ENCODE data around the gene SPTB.

The SPTB gene

DNA sequence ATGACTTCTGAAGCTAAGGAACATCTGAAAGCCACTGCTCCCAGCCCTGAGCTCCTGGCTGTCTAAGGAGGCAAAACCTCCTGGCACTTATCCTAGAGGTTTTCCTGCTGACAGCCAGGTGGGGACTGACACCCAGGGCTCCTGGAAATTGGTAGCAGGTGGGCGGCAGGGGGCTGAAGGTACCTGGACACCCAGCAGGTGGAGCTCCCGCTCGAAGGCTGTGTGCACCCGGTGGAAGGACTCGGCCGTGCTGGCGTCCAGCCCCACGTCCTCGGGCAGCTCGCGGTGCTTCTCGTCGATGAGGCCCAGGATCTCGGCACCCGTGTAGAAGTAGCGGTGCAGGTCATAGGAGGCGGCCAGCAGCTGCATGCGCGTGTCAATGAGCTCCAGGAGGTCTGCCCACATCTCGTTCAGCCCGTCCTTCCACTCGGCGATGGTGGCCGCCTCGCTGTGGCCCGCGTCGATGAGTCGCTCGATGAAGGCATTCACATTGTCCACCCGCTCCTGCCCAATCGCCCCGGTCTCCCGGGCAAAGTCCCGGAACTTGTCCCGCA is 107.2 kb downstream of the SPTB start:
- TF ChIP-seq, protein P1, sequence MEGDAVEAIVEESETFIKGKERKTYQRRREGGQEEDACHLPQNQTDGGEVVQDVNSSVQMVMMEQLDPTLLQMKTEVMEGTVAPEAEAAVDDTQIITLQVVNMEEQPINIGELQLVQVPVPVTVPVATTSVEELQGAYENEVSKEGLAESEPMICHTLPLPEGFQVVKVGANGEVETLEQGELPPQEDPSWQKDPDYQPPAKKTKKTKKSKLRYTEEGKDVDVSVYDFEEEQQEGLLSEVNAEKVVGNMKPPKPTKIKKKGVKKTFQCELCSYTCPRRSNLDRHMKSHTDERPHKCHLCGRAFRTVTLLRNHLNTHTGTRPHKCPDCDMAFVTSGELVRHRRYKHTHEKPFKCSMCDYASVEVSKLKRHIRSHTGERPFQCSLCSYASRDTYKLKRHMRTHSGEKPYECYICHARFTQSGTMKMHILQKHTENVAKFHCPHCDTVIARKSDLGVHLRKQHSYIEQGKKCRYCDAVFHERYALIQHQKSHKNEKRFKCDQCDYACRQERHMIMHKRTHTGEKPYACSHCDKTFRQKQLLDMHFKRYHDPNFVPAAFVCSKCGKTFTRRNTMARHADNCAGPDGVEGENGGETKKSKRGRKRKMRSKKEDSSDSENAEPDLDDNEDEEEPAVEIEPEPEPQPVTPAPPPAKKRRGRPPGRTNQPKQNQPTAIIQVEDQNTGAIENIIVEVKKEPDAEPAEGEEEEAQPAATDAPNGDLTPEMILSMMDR (IDR thresholded peaks at IDR 0.05; ENCODE audit: low read depth, low read length, missing control alignments): no peak
- no peak overlapping the region for H3K4me3 ChIP-seq (ENCODE audit: low read depth, low read length)
- DNase-seq (ENCODE audit: low read depth): no peak

DNA sequence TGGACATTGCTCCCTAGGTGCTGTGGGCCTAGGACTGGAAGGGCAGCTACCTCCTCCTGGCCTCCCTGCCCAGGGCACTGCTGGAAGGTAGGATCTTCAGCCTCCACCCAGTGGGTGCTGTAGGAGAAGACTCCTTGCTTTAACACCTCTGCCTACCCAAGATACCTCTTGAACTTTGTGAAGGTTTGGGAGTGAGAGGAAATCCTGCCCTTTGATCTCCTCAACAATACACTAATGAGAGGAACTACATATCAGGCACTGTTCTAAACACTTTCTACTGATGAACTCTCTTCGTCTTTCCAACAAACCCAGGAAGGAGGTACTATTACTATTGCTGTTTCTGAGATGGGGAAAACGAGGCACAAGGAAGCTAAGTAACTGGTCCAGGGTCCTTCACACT is 108.5 kb downstream of the SPTB start:
- TF ChIP-seq, protein P1 (IDR thresholded peaks at IDR 0.05; ENCODE audit: low read depth, low read length, missing control alignments): no peak
- no peak for DNase-seq (ENCODE audit: low read depth)
- no peak overlapping the region for H3K4me3 ChIP-seq (ENCODE audit: low read depth, low read length)

- TF ChIP-seq, protein P1 (IDR thresholded peaks at IDR 0.05; ENCODE audit: low read depth, low read length, missing control alignments): no peak
- no peak overlapping the region for H3K4me3 ChIP-seq (ENCODE audit: low read depth, low read length)
- DNase-seq (ENCODE audit: low read depth): no peak
Measured at GRCh38 chr14:64770751-64771150, 109.0 kb downstream of the SPTB start.

GRCh38 chr14:64769096-64770020 is 110.3 kb downstream of the SPTB start:
- DNase-seq (ENCODE audit: low read depth): no peak
- TF ChIP-seq, protein P1 (IDR thresholded peaks at IDR 0.05; ENCODE audit: low read depth, low read length, missing control alignments): no peak

DNA sequence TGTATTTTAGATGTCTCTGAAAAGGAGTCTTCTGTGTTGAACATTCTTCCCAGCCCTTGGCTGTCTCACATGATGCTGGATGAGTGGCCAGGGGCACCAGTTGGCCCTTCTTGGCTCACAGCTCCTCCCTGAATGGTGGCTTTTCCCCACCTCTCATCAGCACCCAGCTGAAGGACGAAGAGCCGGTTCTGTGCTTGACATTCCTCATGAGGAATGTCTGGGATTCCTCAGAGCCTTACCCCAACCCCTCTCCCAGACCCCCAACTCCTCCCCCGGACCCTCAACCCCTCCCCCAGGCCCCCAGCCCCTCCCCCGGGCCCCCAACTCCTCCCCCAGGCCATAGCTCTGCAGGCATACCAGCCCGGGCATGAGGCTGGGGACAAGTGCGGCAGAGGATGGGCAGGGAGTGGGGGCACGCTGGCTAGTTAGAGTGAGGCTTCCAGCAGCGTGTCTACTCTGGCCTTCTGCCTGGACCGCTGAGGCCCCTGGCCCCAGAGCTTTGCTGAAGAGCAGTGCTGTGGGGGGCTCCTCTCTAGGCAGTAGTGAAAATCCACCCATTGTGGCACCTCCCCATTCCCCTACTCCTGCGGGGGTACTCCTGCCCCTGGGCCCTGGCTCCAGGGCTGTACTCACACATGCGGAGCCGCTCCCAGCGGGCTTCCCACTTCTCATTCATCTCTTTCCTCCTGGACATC is 111.2 kb downstream of the SPTB start:
- no peak for DNase-seq (ENCODE audit: low read depth)
- TF ChIP-seq, protein P1 (IDR thresholded peaks at IDR 0.05; ENCODE audit: low read depth, low read length, missing control alignments): no peak
- H3K4me3 ChIP-seq (ENCODE audit: low read depth, low read length): no peak overlapping the region

More at GRCh38 chr14:64769096-64770020, 110.3 kb downstream of the SPTB start:
- H3K4me3 ChIP-seq (ENCODE audit: low read depth, low read length): no peak overlapping the region

GRCh38 chr14:64767215-64767964 is 112.3 kb downstream of the SPTB start:
- TF ChIP-seq, protein P1 (IDR thresholded peaks at IDR 0.05; ENCODE audit: low read depth, low read length, missing control alignments): no peak
- no peak for DNase-seq (ENCODE audit: low read depth)
- no peak overlapping the region for H3K4me3 ChIP-seq (ENCODE audit: low read depth, low read length)
